ENCODE measurements around the gene TCAIM.

DNA sequence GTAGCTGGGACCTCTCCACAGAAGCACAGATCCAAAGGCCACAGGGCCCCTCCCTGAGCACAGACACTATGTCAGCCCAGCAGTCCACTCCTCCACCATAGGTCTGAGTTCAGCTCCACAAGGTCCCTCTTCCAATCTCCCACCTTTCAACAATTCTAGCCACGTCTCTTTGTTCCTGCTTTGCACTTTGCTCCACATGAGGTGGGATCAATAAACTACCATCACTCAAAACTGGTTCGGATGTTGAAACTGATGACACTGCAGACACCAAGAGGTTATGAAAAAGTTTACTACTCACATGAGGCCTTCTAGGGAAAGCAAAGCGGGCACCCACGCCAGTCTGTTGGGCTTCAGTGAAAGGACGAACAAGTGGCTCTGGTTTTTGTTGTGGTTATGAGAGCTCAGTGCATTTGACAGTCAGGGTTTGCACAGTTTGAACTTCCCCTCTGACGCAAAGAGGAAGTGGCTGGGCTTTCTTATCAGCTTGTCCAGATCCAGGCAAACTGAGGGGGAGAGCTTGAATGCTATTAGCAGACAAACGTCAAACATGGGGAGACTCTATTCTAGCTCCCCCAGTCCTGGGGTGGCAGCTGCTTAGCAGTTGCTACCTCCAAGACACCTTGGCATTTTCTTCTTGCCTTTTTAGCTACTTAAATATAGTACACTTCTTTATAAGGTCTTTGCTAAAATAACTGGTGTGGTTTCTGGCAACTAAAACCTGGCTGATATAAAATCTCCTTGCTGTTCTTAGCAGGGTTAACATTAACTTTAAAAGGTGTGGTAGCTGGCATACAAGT is 101.1 kb downstream of the TCAIM start:
- TF ChIP-seq, protein P1, sequence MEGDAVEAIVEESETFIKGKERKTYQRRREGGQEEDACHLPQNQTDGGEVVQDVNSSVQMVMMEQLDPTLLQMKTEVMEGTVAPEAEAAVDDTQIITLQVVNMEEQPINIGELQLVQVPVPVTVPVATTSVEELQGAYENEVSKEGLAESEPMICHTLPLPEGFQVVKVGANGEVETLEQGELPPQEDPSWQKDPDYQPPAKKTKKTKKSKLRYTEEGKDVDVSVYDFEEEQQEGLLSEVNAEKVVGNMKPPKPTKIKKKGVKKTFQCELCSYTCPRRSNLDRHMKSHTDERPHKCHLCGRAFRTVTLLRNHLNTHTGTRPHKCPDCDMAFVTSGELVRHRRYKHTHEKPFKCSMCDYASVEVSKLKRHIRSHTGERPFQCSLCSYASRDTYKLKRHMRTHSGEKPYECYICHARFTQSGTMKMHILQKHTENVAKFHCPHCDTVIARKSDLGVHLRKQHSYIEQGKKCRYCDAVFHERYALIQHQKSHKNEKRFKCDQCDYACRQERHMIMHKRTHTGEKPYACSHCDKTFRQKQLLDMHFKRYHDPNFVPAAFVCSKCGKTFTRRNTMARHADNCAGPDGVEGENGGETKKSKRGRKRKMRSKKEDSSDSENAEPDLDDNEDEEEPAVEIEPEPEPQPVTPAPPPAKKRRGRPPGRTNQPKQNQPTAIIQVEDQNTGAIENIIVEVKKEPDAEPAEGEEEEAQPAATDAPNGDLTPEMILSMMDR (conservative IDR thresholded peaks at IDR 0.05; ENCODE audit: low read depth in 2 of 2), result no peak
- TF ChIP-seq, protein P2, sequence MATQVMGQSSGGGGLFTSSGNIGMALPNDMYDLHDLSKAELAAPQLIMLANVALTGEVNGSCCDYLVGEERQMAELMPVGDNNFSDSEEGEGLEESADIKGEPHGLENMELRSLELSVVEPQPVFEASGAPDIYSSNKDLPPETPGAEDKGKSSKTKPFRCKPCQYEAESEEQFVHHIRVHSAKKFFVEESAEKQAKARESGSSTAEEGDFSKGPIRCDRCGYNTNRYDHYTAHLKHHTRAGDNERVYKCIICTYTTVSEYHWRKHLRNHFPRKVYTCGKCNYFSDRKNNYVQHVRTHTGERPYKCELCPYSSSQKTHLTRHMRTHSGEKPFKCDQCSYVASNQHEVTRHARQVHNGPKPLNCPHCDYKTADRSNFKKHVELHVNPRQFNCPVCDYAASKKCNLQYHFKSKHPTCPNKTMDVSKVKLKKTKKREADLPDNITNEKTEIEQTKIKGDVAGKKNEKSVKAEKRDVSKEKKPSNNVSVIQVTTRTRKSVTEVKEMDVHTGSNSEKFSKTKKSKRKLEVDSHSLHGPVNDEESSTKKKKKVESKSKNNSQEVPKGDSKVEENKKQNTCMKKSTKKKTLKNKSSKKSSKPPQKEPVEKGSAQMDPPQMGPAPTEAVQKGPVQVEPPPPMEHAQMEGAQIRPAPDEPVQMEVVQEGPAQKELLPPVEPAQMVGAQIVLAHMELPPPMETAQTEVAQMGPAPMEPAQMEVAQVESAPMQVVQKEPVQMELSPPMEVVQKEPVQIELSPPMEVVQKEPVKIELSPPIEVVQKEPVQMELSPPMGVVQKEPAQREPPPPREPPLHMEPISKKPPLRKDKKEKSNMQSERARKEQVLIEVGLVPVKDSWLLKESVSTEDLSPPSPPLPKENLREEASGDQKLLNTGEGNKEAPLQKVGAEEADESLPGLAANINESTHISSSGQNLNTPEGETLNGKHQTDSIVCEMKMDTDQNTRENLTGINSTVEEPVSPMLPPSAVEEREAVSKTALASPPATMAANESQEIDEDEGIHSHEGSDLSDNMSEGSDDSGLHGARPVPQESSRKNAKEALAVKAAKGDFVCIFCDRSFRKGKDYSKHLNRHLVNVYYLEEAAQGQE (IDR thresholded peaks at IDR 0.05; ENCODE audit: unreplicated experiment), result no peak
- TF ChIP-seq POLR2AphosphoS5 (IDR thresholded peaks at IDR 0.05; ENCODE audit: low read depth) (no peak), STAT1 (IDR thresholded peaks at IDR 0.05; ENCODE audit: unreplicated experiment) (no peak), EZH2phosphoT487 (IDR thresholded peaks at IDR 0.05; ENCODE audit: unreplicated experiment) (no peak), JUNB (IDR thresholded peaks at IDR 0.05; ENCODE audit: unreplicated experiment) (no peak), EZH2 (IDR thresholded peaks at IDR 0.05; ENCODE audit: low read depth, unreplicated experiment) (no peak), ZNF114 (CRISPR knock-in tag; IDR thresholded peaks at IDR 0.05) (no peak), CREB1 (CRISPR knock-in tag; IDR thresholded peaks at IDR 0.05; ENCODE audit: low read depth) (no peak), ZNF331 (CRISPR knock-in tag; IDR thresholded peaks at IDR 0.05; ENCODE audit: low read depth) (no peak)
- TF ChIP-seq, protein P3, sequence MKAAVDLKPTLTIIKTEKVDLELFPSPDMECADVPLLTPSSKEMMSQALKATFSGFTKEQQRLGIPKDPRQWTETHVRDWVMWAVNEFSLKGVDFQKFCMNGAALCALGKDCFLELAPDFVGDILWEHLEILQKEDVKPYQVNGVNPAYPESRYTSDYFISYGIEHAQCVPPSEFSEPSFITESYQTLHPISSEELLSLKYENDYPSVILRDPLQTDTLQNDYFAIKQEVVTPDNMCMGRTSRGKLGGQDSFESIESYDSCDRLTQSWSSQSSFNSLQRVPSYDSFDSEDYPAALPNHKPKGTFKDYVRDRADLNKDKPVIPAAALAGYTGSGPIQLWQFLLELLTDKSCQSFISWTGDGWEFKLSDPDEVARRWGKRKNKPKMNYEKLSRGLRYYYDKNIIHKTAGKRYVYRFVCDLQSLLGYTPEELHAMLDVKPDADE (IDR thresholded peaks at IDR 0.05), result no peak

Data from GM23338 (cell line).